Nephron (organoid): ENCODE data around the gene SRGAP3.

ENCODE experiments used
- H3K27ac Mint-ChIP-seq, 3 experiments: 2 replicates each; pipeline ENCODE4 v1.8.0; 2020; ENCODE audit warnings: mixed read lengths in 3 of 3, mild to moderate bottlenecking in 2 of 3, moderate library complexity in 1 of 3
- H3K27me3 Mint-ChIP-seq: 2 replicates; pipeline ENCODE4 v1.8.0; 2021; ENCODE audit warnings: low read depth, mild to moderate bottlenecking, moderate library complexity, mixed read lengths
- H3K36me3 Mint-ChIP-seq: 2 replicates; pipeline ENCODE4 v1.8.0; 2020; ENCODE audit warnings: low read depth, mixed read lengths
- H3K4me1 Mint-ChIP-seq: 2 replicates; pipeline ENCODE4 v1.8.0; 2020; ENCODE audit warnings: mixed read lengths
- H3K4me3 Mint-ChIP-seq, 3 experiments: 2 replicates each; pipeline ENCODE4 v1.8.0; 2020; ENCODE audit warnings: mild to moderate bottlenecking in 3 of 3, mixed read lengths in 3 of 3, moderate library complexity in 2 of 3
- H3K9me3 Mint-ChIP-seq: 2 replicates; pipeline ENCODE4 v1.8.0; 2020; ENCODE audit warnings: mixed read lengths
- TF ChIP-seq, protein P1 (sequence below), 3 experiments: fragments of 200-600 bp; sonication (generic); IDR thresholded peaks; one replicate each; pipeline ENCODE4 v1.5.0; 2021; ENCODE audit warnings: antibody characterized with exemption in 3 of 3; ENCODE audit not compliant: unreplicated experiment in 3 of 3

Gene SRGAP3

DNA sequence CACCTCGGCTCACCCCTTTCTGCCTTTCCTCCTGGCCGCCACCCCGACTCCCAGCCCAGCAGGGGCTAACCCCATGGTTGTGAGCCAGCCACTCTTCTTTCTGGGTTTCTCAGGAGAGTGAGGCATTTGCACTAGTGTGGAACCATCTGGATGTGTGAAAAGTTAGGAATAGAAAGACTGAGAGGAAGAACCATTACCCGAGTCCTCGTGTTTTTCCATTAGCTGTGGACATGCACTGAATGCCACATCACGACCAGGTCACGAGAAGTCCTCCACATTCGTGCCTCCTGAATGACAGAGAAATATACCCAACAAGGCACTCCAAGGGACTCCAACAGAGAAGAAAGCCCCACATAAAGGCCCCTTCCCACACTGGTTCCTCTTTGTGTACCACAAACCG lies 268.1 kb downstream of the SRGAP3 start:
- TF ChIP-seq, protein P1, sequence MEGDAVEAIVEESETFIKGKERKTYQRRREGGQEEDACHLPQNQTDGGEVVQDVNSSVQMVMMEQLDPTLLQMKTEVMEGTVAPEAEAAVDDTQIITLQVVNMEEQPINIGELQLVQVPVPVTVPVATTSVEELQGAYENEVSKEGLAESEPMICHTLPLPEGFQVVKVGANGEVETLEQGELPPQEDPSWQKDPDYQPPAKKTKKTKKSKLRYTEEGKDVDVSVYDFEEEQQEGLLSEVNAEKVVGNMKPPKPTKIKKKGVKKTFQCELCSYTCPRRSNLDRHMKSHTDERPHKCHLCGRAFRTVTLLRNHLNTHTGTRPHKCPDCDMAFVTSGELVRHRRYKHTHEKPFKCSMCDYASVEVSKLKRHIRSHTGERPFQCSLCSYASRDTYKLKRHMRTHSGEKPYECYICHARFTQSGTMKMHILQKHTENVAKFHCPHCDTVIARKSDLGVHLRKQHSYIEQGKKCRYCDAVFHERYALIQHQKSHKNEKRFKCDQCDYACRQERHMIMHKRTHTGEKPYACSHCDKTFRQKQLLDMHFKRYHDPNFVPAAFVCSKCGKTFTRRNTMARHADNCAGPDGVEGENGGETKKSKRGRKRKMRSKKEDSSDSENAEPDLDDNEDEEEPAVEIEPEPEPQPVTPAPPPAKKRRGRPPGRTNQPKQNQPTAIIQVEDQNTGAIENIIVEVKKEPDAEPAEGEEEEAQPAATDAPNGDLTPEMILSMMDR (IDR thresholded peaks at IDR 0.05; ENCODE audit: unreplicated experiment in 3 of 3): no peak
- Mint-ChIP-seq H3K36me3 (no peaks in the 10 kb centered on the region), H3K4me3 (no peak overlapping the region), H3K27ac (no peak overlapping the region), H3K27me3 (peaks cover 6% of the 10 kb centered on the region), H3K4me1 (peaks cover 6% of the 10 kb centered on the region), H3K9me3 (no peaks in the 10 kb centered on the region)

DNA sequence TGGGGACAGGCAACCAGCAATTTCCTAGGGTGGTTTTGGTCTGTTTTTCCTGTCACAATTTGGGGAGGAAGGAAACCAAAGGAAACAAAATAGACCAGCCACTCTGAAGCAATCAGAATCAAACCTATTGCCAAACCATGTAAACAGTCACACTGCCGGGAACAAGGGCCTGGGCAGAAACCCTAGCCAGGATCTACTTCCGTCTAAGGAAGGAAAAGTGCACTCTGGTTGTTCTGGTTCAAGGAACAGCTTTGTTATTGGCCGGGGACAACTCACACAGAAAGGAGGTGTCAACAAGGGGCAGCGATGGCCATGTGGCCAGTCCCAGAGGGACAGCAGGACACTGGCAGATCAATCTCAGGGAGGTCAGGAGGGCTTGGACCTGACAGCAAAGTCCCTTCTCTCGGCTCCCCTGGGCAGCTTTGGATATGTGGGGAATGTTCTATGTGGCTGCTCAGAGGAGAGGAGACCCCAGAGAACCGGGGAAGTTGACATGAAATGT lies 268.6 kb downstream of the SRGAP3 start:
- Mint-ChIP-seq H3K9me3 (no peaks in the 10 kb centered on the region), H3K4me1 (peaks cover 6% of the 10 kb centered on the region), H3K4me3 (no peak overlapping the region), H3K36me3 (no peaks in the 10 kb centered on the region), H3K27me3 (peaks cover 7% of the 10 kb centered on the region), H3K27ac (no peak overlapping the region)
- TF ChIP-seq, protein P1 (IDR thresholded peaks at IDR 0.05; ENCODE audit: unreplicated experiment in 3 of 3): no peak

DNA sequence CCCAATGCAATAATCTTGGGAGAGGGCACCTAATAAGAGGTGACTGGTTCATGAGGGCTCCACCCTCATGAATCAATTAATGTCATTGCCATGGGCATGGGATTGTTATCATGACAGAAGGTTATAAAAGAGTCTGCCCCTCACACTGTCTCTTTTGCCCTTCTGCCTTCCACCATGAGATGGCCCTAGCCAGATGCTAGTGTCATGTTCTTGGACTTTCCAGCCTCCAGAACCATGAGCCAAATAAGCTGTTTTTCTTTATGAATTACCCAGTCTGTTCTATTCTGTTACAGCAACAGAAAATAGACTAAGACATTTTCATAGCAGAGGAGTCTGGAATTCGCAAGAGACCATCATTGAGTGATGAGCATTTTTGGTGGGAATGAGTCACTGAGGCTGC lies 270.2 kb downstream of the SRGAP3 start:
- TF ChIP-seq, protein P1 (IDR thresholded peaks at IDR 0.05; ENCODE audit: unreplicated experiment in 3 of 3): no peak
- H3K36me3 Mint-ChIP-seq: no peaks in the 10 kb centered on the region
- peaks cover 6% of the 10 kb centered on the region for H3K4me1 Mint-ChIP-seq
- no peaks in the 10 kb centered on the region for H3K9me3 Mint-ChIP-seq
- peaks cover 10% of the 10 kb centered on the region for H3K27me3 Mint-ChIP-seq
- H3K27ac Mint-ChIP-seq: no peak overlapping the region
- no peak overlapping the region for H3K4me3 Mint-ChIP-seq

DNA sequence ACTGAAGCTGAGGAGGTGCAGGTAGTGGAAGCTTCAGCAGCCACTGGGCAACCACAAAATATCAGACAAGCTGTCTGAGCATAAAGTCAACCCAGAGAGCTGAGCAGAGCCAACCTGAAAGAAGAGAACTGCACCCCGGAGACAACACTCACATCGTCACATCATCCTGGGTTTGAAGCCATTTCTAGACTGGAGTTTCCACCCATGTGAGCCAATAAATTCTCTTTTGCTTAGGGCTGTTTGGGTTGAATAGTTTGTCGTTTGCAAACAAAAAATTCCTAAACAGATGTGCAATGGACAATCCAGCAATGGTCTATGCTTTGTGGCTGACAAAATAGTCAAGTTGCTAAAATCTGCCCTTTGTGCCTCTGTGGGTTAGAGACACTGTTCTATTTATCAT lies 270.9 kb downstream of the SRGAP3 start:
- TF ChIP-seq, protein P1 (IDR thresholded peaks at IDR 0.05; ENCODE audit: unreplicated experiment in 3 of 3): no peak
- Mint-ChIP-seq H3K27ac (no peak overlapping the region), H3K4me3 (no peak overlapping the region), H3K27me3 (peaks cover 10% of the 10 kb centered on the region), H3K4me1 (peaks cover 6% of the 10 kb centered on the region), H3K36me3 (no peaks in the 10 kb centered on the region), H3K9me3 (no peaks in the 10 kb centered on the region)

DNA sequence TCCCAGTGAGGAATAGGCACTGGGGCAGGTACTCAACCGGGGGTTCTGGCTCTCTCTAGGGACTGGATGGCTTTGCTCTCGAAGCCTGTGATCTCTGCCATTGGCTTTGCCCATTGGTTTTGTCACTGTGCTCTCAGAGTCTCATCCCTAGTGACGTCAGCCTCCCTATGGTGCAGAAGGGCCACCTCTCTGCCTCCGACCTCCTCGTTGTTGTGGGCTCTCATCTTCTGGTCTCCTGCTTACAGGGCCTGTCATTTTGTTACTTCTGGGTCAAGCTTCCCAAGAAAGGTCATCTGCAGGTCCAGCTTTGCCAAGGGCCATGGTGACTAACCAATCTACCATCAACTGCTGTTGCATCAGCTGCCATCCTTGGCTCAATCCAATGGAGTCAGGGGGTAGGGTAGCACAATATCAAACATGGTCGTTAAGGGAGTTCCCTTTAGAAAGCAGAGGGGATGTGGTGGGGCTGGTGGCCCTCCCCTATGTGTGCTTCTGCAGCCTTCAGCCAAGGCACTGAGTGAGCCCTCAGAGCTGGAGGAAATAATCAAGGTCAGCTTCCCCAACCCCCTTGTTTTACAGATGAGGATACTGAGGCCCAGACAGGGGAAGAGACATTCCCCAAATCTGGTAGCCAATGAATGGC lies 272.8 kb downstream of the SRGAP3 start:
- Mint-ChIP-seq H3K27me3 (peaks cover 14% of the 10 kb centered on the region), H3K9me3 (no peaks in the 10 kb centered on the region), H3K36me3 (no peaks in the 10 kb centered on the region), H3K4me3 (no peak overlapping the region), H3K4me1 (no peaks in the 10 kb centered on the region), H3K27ac (no peak overlapping the region)
- TF ChIP-seq, protein P1 (IDR thresholded peaks at IDR 0.05; ENCODE audit: unreplicated experiment in 3 of 3): no peak
